H9 (cell line): ENCODE data around the gene TTC1. TPM values are rescaled to one million over a fixed set of nuclear protein-coding genes. Genes with fewer than 3 reads are reported as not detected.

Source experiments
- DNase-seq: peaks from one replicate; pipeline ENCODE4 v3.0.0-alpha.2; 2017
- H2AFZ ChIP-seq: one replicate; pipeline ENCODE4 v1.6.1; 2013; ENCODE audit warnings: mild to moderate bottlenecking, low read length, control low read depth, moderate library complexity
- H2AK5ac ChIP-seq: 2 replicates; pipeline ENCODE4 v1.6.1; 2013; ENCODE audit warnings: low read length, control low read depth, mixed read lengths; ENCODE audit not compliant: insufficient read length
- H2BK120ac ChIP-seq: one replicate; pipeline ENCODE4 v1.6.1; 2013; ENCODE audit warnings: low read depth, mild to moderate bottlenecking, low read length, control low read depth, inconsistent platforms; ENCODE audit not compliant: poor library complexity, severe bottlenecking
- H2BK12ac ChIP-seq: 2 replicates; pipeline ENCODE4 v1.6.1; 2013; ENCODE audit warnings: low read length, control low read depth, mixed read lengths, low read depth; ENCODE audit not compliant: insufficient read length
- H2BK15ac ChIP-seq: 2 replicates; pipeline ENCODE4 v1.6.1; 2013; ENCODE audit warnings: low read depth, low read length, control low read depth
- H2BK20ac ChIP-seq: one replicate; pipeline ENCODE4 v1.6.1; 2013; ENCODE audit warnings: low read depth, mild to moderate bottlenecking, low read length, control low read depth, inconsistent platforms; ENCODE audit not compliant: poor library complexity, severe bottlenecking
- H2BK5ac ChIP-seq: 2 replicates; pipeline ENCODE4 v1.6.1; 2013; ENCODE audit warnings: low read length, control low read depth, mixed read lengths; ENCODE audit not compliant: insufficient read length
- H3K14ac ChIP-seq: 2 replicates; pipeline ENCODE4 v1.6.1; 2013; ENCODE audit warnings: low read length, control low read depth; ENCODE audit not compliant: insufficient read depth
- H3K18ac ChIP-seq: 2 replicates; pipeline ENCODE4 v1.6.1; 2013; ENCODE audit warnings: low read depth, mild to moderate bottlenecking, mixed read lengths, low read length, control low read depth; ENCODE audit not compliant: insufficient read length
- H3K23ac ChIP-seq: 2 replicates; pipeline ENCODE4 v1.6.1; 2013; ENCODE audit warnings: low read length, control low read depth, mixed read lengths, low read depth; ENCODE audit not compliant: insufficient read length
- H3K23me2 ChIP-seq: 2 replicates; pipeline ENCODE4 v1.6.1; 2013; ENCODE audit warnings: low read depth, mild to moderate bottlenecking, mixed read lengths, low read length, control low read depth; ENCODE audit not compliant: insufficient read length, poor library complexity, severe bottlenecking
- H3K27ac ChIP-seq: 2 replicates; pipeline ENCODE4 v1.5.1; 2013; ENCODE audit warnings: low read length, control low read depth, mixed read lengths, low read depth; ENCODE audit not compliant: insufficient read length
- H3K27me3 ChIP-seq: 2 replicates; pipeline ENCODE4 v1.6.1; 2013; ENCODE audit warnings: low read length, control low read depth, inconsistent platforms; ENCODE audit not compliant: insufficient read depth
- H3K4ac ChIP-seq: 2 replicates; pipeline ENCODE4 v1.6.1; 2013; ENCODE audit warnings: low read depth, mild to moderate bottlenecking, control low read depth, inconsistent platforms, low read length, moderate library complexity
- H3K4me1 ChIP-seq: 2 replicates; pipeline ENCODE4 v1.6.1; 2013; ENCODE audit warnings: low read length, control low read depth, inconsistent platforms; ENCODE audit not compliant: insufficient read depth
- H3K4me2 ChIP-seq: 2 replicates; pipeline ENCODE4 v1.6.1; 2013; ENCODE audit warnings: low read length, control low read depth, mixed read lengths; ENCODE audit not compliant: insufficient read length, insufficient read depth
- H3K56ac ChIP-seq: 2 replicates; pipeline ENCODE4 v1.6.1; 2013; ENCODE audit warnings: low read depth, mild to moderate bottlenecking, mixed read lengths, low read length, control low read depth; ENCODE audit not compliant: insufficient read length
- H3K79me1 ChIP-seq: 2 replicates; pipeline ENCODE4 v1.6.1; 2013; ENCODE audit warnings: low read depth, mild to moderate bottlenecking, moderate library complexity, low read length, control low read depth, inconsistent platforms; ENCODE audit not compliant: insufficient read depth, poor library complexity, severe bottlenecking
- H3K79me2 ChIP-seq: 2 replicates; pipeline ENCODE4 v1.6.1; 2013; ENCODE audit warnings: low read length, control low read depth, inconsistent platforms; ENCODE audit not compliant: insufficient read depth
- H3K9ac ChIP-seq: 2 replicates; pipeline ENCODE4 v1.6.1; 2013; ENCODE audit warnings: low read length, control low read depth, mixed read lengths; ENCODE audit not compliant: insufficient read length; ENCODE audit errors: extremely low read depth
- H3K9me3 ChIP-seq: one replicate; pipeline ENCODE4 v1.6.1; 2013; ENCODE audit warnings: low read depth, low read length, inconsistent platforms; ENCODE audit not compliant: control insufficient read depth
- H3T11ph ChIP-seq: one replicate; pipeline ENCODE4 v1.6.1; 2013; ENCODE audit warnings: mild to moderate bottlenecking, low read length, control low read depth, inconsistent platforms
- H4K20me1 ChIP-seq: one replicate; pipeline ENCODE4 v1.6.1; 2013; ENCODE audit not compliant: control insufficient read depth, insufficient read length, insufficient read depth
- H4K5ac ChIP-seq: 2 replicates; pipeline ENCODE4 v1.6.1; 2013; ENCODE audit warnings: low read depth, mild to moderate bottlenecking, mixed read lengths, low read length, control low read depth; ENCODE audit not compliant: insufficient read length
- H4K8ac ChIP-seq: replicated peaks from 2 replicates; pipeline ENCODE4 v1.6.1; 2013; ENCODE audit warnings: low read length, control low read depth, mixed read lengths, low read depth; ENCODE audit not compliant: insufficient read length
- H4K91ac ChIP-seq: 2 replicates; pipeline ENCODE4 v1.6.1; 2013; ENCODE audit warnings: low read depth, mild to moderate bottlenecking, moderate library complexity, mixed read lengths, low read length, control low read depth; ENCODE audit not compliant: insufficient read length
- H3K27ac Mint-ChIP-seq, 3 experiments: 2 replicates in 2 of 3; 3 replicates in 1 of 3; pipeline ENCODE4 v1.8.0; 2020 to 2021; ENCODE audit warnings: mixed read lengths in 3 of 3, mild to moderate bottlenecking in 1 of 3, moderate library complexity in 1 of 3
- H3K27me3 Mint-ChIP-seq: 2 replicates; pipeline ENCODE4 v1.8.0; 2021; ENCODE audit warnings: low read depth, mild to moderate bottlenecking, moderate library complexity, mixed read lengths
- H3K36me3 Mint-ChIP-seq, 3 experiments: 2 replicates in 2 of 3; 3 replicates in 1 of 3; pipeline ENCODE4 v1.8.0; 2020 to 2021; ENCODE audit warnings: low read depth in 3 of 3, mixed read lengths in 3 of 3; ENCODE audit not compliant: insufficient read depth in 1 of 3
- H3K4me1 Mint-ChIP-seq, 2 experiments: 2 replicates each; pipeline ENCODE4 v1.8.0; 2020; ENCODE audit warnings: mixed read lengths in 2 of 2
- H3K4me3 Mint-ChIP-seq, 2 experiments: 2 replicates in 1 of 2; 3 replicates in 1 of 2; pipeline ENCODE4 v1.8.0; 2020 to 2021; ENCODE audit warnings: mild to moderate bottlenecking in 2 of 2, mixed read lengths in 2 of 2, moderate library complexity in 1 of 2
- H3K9me3 Mint-ChIP-seq, 2 experiments: 2 replicates in 1 of 2; 3 replicates in 1 of 2; pipeline ENCODE4 v1.8.0; 2020; ENCODE audit warnings: mild to moderate bottlenecking in 2 of 2, mixed read lengths in 2 of 2, moderate library complexity in 1 of 2
- WGBS: extraction: QIAGEN DNeasy Blood & Tissue Kit; methylation state at CpG from one replicate; pipeline ENCODE4 v1.1.7; 2013; ENCODE audit warnings: missing lambda C conversion rate, low lambda C conversion rate, mixed read lengths; ENCODE audit not compliant: insufficient read length; ENCODE audit errors: extremely low coverage; 5-methylcytosine and 5-hydroxymethylcytosine counted together
- total RNA-seq: library from RNA; stranded (reverse); gene quantifications from 2 replicates; pipeline ENCODE4 v1.2.1, GENCODE V29; 2021
- TF ChIP-seq, protein P1 (sequence below): fragments of 200-600 bp; sonication (generic); conservative IDR thresholded peaks from 3 replicates; pipeline ENCODE4 v1.8.0; 2021; ENCODE audit warnings: antibody characterized with exemption, mild to moderate bottlenecking

TTC1 gene
- total RNA-seq, 1 experiment from 2014 or later: 62.6 TPM

DNA sequence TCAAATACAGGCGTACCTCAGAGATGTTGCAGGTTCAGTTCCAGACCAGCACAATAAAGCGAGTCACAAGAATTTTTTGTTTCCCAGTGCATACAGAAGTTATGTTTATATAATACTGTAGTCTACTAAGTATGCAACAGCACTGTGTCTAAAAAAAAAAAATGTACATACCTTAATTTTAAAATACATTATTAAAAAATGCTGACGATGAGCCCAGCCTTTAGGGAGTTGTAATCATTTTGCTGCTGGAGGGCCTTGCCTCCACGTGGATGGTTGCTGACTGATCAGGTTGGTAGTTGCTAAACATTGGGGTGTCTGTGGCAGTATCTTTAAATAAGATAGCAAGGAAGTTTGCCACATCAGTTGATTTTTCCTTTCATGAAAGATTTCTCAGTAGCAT, 48.3 kb downstream of the TTC1 start:
- H2BK12ac ChIP-seq: no peak overlapping the region
- H3K23me2 ChIP-seq: no peaks in the 10 kb centered on the region
- H3K14ac ChIP-seq: no peak overlapping the region
- Mint-ChIP-seq H3K27ac (no peak overlapping the region), H3K27me3 (no peaks in the 10 kb centered on the region), H3K4me3 (no peak overlapping the region), H3K9me3 (peaks cover 0 to 4% of the 10 kb centered on the region in 2 experiments; a peak in 2 of 5 replicates), H3K36me3 (peaks cover 17 to 75% (median 55%) of the 10 kb centered on the region in 3 experiments; a peak in 6 of 7 replicates), H3K4me1 (peaks cover 13 to 16% of the 10 kb centered on the region in 2 experiments)
- no peak overlapping the region for H2BK15ac ChIP-seq
- TF ChIP-seq, protein P1, sequence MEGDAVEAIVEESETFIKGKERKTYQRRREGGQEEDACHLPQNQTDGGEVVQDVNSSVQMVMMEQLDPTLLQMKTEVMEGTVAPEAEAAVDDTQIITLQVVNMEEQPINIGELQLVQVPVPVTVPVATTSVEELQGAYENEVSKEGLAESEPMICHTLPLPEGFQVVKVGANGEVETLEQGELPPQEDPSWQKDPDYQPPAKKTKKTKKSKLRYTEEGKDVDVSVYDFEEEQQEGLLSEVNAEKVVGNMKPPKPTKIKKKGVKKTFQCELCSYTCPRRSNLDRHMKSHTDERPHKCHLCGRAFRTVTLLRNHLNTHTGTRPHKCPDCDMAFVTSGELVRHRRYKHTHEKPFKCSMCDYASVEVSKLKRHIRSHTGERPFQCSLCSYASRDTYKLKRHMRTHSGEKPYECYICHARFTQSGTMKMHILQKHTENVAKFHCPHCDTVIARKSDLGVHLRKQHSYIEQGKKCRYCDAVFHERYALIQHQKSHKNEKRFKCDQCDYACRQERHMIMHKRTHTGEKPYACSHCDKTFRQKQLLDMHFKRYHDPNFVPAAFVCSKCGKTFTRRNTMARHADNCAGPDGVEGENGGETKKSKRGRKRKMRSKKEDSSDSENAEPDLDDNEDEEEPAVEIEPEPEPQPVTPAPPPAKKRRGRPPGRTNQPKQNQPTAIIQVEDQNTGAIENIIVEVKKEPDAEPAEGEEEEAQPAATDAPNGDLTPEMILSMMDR: no peak
- H2BK5ac ChIP-seq: no peak overlapping the region
- no peak overlapping the region for H3K27ac ChIP-seq
- H3K4ac ChIP-seq: no peak overlapping the region
- no peak overlapping the region for H3T11ph ChIP-seq
- H2BK120ac ChIP-seq: no peak overlapping the region
- no peak overlapping the region for H2AK5ac ChIP-seq
- H4K5ac ChIP-seq: no peak overlapping the region
- no peaks in the 10 kb centered on the region for H3K9me3 ChIP-seq
- no peak overlapping the region for H4K91ac ChIP-seq
- DNase-seq: no peak
- H3K27me3 ChIP-seq: no peaks in the 10 kb centered on the region; the same call in 1 of the 2 replicates
- no peak overlapping the region for H2BK20ac ChIP-seq
- no peaks in the 10 kb centered on the region for H3K4me1 ChIP-seq
- no peaks in the 10 kb centered on the region for H3K79me1 ChIP-seq
- H3K4me2 ChIP-seq: no peak overlapping the region
- no peak overlapping the region for H3K18ac ChIP-seq
- no peak overlapping the region for H3K23ac ChIP-seq
- H4K20me1 ChIP-seq: no peaks in the 10 kb centered on the region
- no peak overlapping the region for H4K8ac ChIP-seq
- H3K9ac ChIP-seq: no peak overlapping the region
- H3K56ac ChIP-seq: no peak overlapping the region
- no CpG with 5 or more reads among the region's 4 CpGs for WGBS
- no peaks in the 10 kb centered on the region for H3K79me2 ChIP-seq
- no peak overlapping the region for H2AFZ ChIP-seq
